OCI-LY7 (cell line): Measurements from ENCODE around the gene NRAP.

Experiments
- CTCF ChIP-seq: fragments of 200-600 bp; sonication (generic); conservative IDR thresholded peaks from 2 replicates; pipeline ENCODE4 v1.5.1; 2014; ENCODE audit warnings: mild to moderate bottlenecking, antibody characterized with exemption, low read length, moderate library complexity, mixed read lengths
- EZH2phosphoT487 ChIP-seq: fragments of 200-600 bp; sonication (generic); IDR thresholded peaks from 2 replicates; pipeline ENCODE4 v1.6.1; 2018; ENCODE audit warnings: low read depth, borderline replicate concordance, mild to moderate bottlenecking, mixed run types, antibody characterized with exemption, low read length, moderate library complexity, mixed read lengths

GRCh38 chr10:113555751-113556150, 108.1 kb downstream of the NRAP start:
- TF ChIP-seq CTCF: no peak
- no peak for TF ChIP-seq EZH2phosphoT487
